H1 (cell line): ENCODE data around the gene FSTL4. TPM values are rescaled to one million over a fixed set of nuclear protein-coding genes. Genes with fewer than 3 reads are reported as not detected.

Source experiments
- CTCF ChIA-PET: fragments of 300-600 bp; sonication (Branson Sonifier 250); formaldehyde crosslinking; loops from one replicate; lab custom pipeline; 2021; ENCODE audit not compliant: partially characterized antibody; lab: Charles Lee
- POLR2A ChIA-PET: fragments of 300-600 bp; sonication (Branson Sonifier 250); formaldehyde crosslinking; loops from one replicate; lab custom pipeline; 2021; ENCODE audit warnings: inconsistent platforms; ENCODE audit not compliant: partially characterized antibody; lab: Charles Lee
- DNase-seq, 2 experiments: peaks; one replicate each; pipeline versions ENCODE4 v3.0.0 to v3.0.0-alpha.2; 2010 to 2022; ENCODE audit warnings: low spot score in 2 of 2, low read depth in 1 of 2, mixed read lengths in 1 of 2
- FAIRE-seq: peaks from 2 replicates; lab custom pipeline; 2011; peaks lifted over from hg19 to GRCh38; lab: Jason Lieb, UNC
- H2AFZ ChIP-seq: 2 replicates; pipeline ENCODE4 v1.8.1; 2012; ENCODE audit warnings: low read length, inconsistent platforms
- H2AK5ac ChIP-seq: 2 replicates; pipeline ENCODE4 v1.6.1; 2013; ENCODE audit warnings: low read depth, low read length
- H2BK120ac ChIP-seq: replicated peaks from 2 replicates; pipeline ENCODE3; 2013; ENCODE audit warnings: low read depth, low read length, inconsistent platforms
- H2BK12ac ChIP-seq: 2 replicates; pipeline ENCODE4 v1.6.1; 2013; ENCODE audit warnings: low read depth, low read length
- H2BK15ac ChIP-seq: 2 replicates; pipeline ENCODE4 v1.6.1; 2013; ENCODE audit warnings: low read length
- H2BK20ac ChIP-seq: 2 replicates; pipeline ENCODE4 v1.6.1; 2013; ENCODE audit warnings: low read length
- H2BK5ac ChIP-seq: 2 replicates; pipeline ENCODE4 v1.6.1; 2013; ENCODE audit warnings: low read depth, low read length
- H3K14ac ChIP-seq: 2 replicates; pipeline ENCODE4 v1.6.1; 2013; ENCODE audit warnings: inconsistent platforms; ENCODE audit not compliant: insufficient read length
- H3K18ac ChIP-seq: 2 replicates; pipeline ENCODE4 v1.6.1; 2013; ENCODE audit warnings: low read length; ENCODE audit errors: extremely low read depth
- H3K23ac ChIP-seq: 2 replicates; pipeline ENCODE4 v1.6.1; 2013; ENCODE audit warnings: inconsistent platforms; ENCODE audit not compliant: insufficient read length
- H3K23me2 ChIP-seq: 2 replicates; pipeline ENCODE4 v1.6.1; 2013; ENCODE audit warnings: low read depth, low read length
- H3K27ac ChIP-seq: 2 replicates; pipeline ENCODE4 v1.6.1; 2011; ENCODE audit warnings: low read depth, low read length, inconsistent platforms
- H3K27me3 ChIP-seq, 4 experiments: replicated peaks in 1 of 4; 1 replicate in 1 of 4; 2 replicates in 3 of 4; pipeline versions ENCODE4 v1.6.1 to v1.8.1; 2011 to 2013; ENCODE audit warnings: low read length in 3 of 4, mild to moderate bottlenecking in 3 of 4, inconsistent platforms in 2 of 4, mixed read lengths in 2 of 4, moderate library complexity in 1 of 4; ENCODE audit not compliant: control insufficient read depth in 3 of 4, insufficient read depth in 3 of 4; ENCODE audit errors: extremely low read depth in 1 of 4
- H3K36me3 ChIP-seq, 4 experiments: 2 replicates each; pipeline versions ENCODE4 v1.6.1 to v1.8.1; 2011 to 2013; ENCODE audit warnings: mild to moderate bottlenecking in 4 of 4, low read length in 3 of 4, moderate library complexity in 2 of 4, control low read depth in 1 of 4, inconsistent platforms in 1 of 4; ENCODE audit not compliant: insufficient read depth in 4 of 4, control insufficient read depth in 2 of 4
- H3K4ac ChIP-seq: replicated peaks from 2 replicates; pipeline ENCODE3; 2013; ENCODE audit warnings: low read length, low read depth, mixed read lengths, inconsistent platforms; ENCODE audit not compliant: insufficient read length
- H3K4me1 ChIP-seq, 4 experiments: replicated peaks in 1 of 4; 1 replicate in 1 of 4; 2 replicates in 3 of 4; pipeline versions ENCODE4 v1.6.1 to v1.8.1; 2011 to 2013; ENCODE audit warnings: low read length in 3 of 4, inconsistent platforms in 2 of 4, mixed read lengths in 1 of 4; ENCODE audit not compliant: insufficient read depth in 4 of 4, control insufficient read depth in 3 of 4
- H3K4me2 ChIP-seq, 2 experiments: 2 replicates each; pipeline versions ENCODE4 v1.6.1 to v1.8.1; 2011 to 2013; ENCODE audit warnings: low read depth in 2 of 2, low read length in 2 of 2, control low read depth in 1 of 2, inconsistent platforms in 1 of 2, mild to moderate bottlenecking in 1 of 2; ENCODE audit not compliant: insufficient read depth in 1 of 2
- H3K4me3 ChIP-seq, 4 experiments: fragments of 200-600, 300-600 bp in 1 of 4; sonication (generic), shearing (Covaris generic), sonication (Bioruptor Twin) in 1 of 4; 2 replicates each; pipeline versions ENCODE4 v1.5.1 to v1.8.1; 2011 to 2016; ENCODE audit warnings: low read length in 4 of 4, low read depth in 3 of 4, control low read depth in 2 of 4, inconsistent platforms in 2 of 4, mild to moderate bottlenecking in 2 of 4, mixed read lengths in 1 of 4, moderate library complexity in 1 of 4; ENCODE audit not compliant: insufficient read depth in 2 of 4; ENCODE audit errors: extremely low read depth in 1 of 4
- H3K56ac ChIP-seq: replicated peaks from 2 replicates; pipeline ENCODE3; 2013; ENCODE audit warnings: low read depth, mild to moderate bottlenecking, mixed read lengths, low read length, inconsistent platforms; ENCODE audit not compliant: insufficient read length
- H3K79me1 ChIP-seq: 2 replicates; pipeline ENCODE4 v1.6.1; 2013; ENCODE audit warnings: low read depth, low read length, control low read depth
- H3K79me2 ChIP-seq, 2 experiments: 2 replicates each; pipeline versions ENCODE4 v1.6.1 to v1.8.1; 2012 to 2013; ENCODE audit warnings: low read length in 2 of 2, mild to moderate bottlenecking in 2 of 2, inconsistent platforms in 1 of 2; ENCODE audit not compliant: insufficient read depth in 2 of 2, control insufficient read depth in 1 of 2
- H3K9ac ChIP-seq, 4 experiments: replicated peaks in 1 of 4; 1 replicate in 1 of 4; 2 replicates in 3 of 4; pipeline versions ENCODE4 v1.6.1 to v1.8.1; 2011 to 2013; ENCODE audit warnings: low read depth in 3 of 4, low read length in 3 of 4, control low read depth in 2 of 4, mild to moderate bottlenecking in 2 of 4, moderate library complexity in 2 of 4, inconsistent platforms in 1 of 4; ENCODE audit errors: extremely low read depth in 1 of 4
- H3K9me3 ChIP-seq, 2 experiments: 2 replicates each; pipeline versions ENCODE4 v1.6.1 to v1.8.1; 2012 to 2013; ENCODE audit warnings: mild to moderate bottlenecking in 2 of 2, moderate library complexity in 2 of 2, control low read depth in 1 of 2, inconsistent platforms in 1 of 2, low read depth in 1 of 2, low read length in 1 of 2, mixed read lengths in 1 of 2; ENCODE audit not compliant: insufficient read depth in 2 of 2
- H4K20me1 ChIP-seq, 2 experiments: replicated peaks in 1 of 2; 2 replicates each; pipeline versions ENCODE3 to v1.8.1; 2011 to 2013; ENCODE audit warnings: inconsistent platforms in 2 of 2, low read length in 2 of 2, mild to moderate bottlenecking in 1 of 2; ENCODE audit not compliant: insufficient read depth in 2 of 2, control insufficient read depth in 1 of 2
- H4K5ac ChIP-seq: 2 replicates; pipeline ENCODE4 v1.6.1; 2013; ENCODE audit warnings: low read length, low read depth, mixed read lengths, inconsistent platforms; ENCODE audit not compliant: insufficient read length
- H4K8ac ChIP-seq: 2 replicates; pipeline ENCODE4 v1.8.0; 2013; ENCODE audit warnings: mild to moderate bottlenecking, moderate library complexity, low read length, inconsistent platforms; ENCODE audit not compliant: insufficient read depth; ENCODE audit errors: extremely low read depth
- H4K91ac ChIP-seq: replicated peaks from 2 replicates; pipeline ENCODE3; 2013; ENCODE audit warnings: low read length, mixed read lengths, inconsistent platforms; ENCODE audit not compliant: insufficient read length
- ATF2 ChIP-seq: IDR thresholded peaks from 2 replicates; pipeline ENCODE4 v1.6.1; 2012; ENCODE audit warnings: low read length, inconsistent platforms
- CEBPB ChIP-seq: IDR thresholded peaks from 2 replicates; pipeline ENCODE4 v1.6.1; 2012; ENCODE audit warnings: low read depth, low read length
- CREB1 ChIP-seq: IDR thresholded peaks from 2 replicates; pipeline ENCODE4 v1.6.1; 2012; ENCODE audit warnings: inconsistent platforms
- EGR1 ChIP-seq: IDR thresholded peaks from 2 replicates; pipeline ENCODE4 v1.6.1; 2011; ENCODE audit warnings: low read depth, low read length, borderline replicate concordance
- GABPA ChIP-seq: IDR thresholded peaks from 2 replicates; pipeline ENCODE4 v1.6.1; 2011; ENCODE audit warnings: mild to moderate bottlenecking, low read length, moderate library complexity, borderline replicate concordance; ENCODE audit not compliant: insufficient read depth
- KDM5A ChIP-seq: fragments of 200-600 bp; IDR thresholded peaks from 2 replicates; pipeline ENCODE4 v1.7.1; 2012; ENCODE audit warnings: mild to moderate bottlenecking, low read length, inconsistent platforms, mixed read lengths
- MAX ChIP-seq: IDR thresholded peaks from 2 replicates; pipeline ENCODE4 v1.6.1; 2012; ENCODE audit warnings: inconsistent platforms
- NRF1 ChIP-seq: IDR thresholded peaks from 2 replicates; pipeline ENCODE4 v1.6.1; 2011; ENCODE audit warnings: mild to moderate bottlenecking, low read depth, low read length, improper control_type of control experiment
- PHF8 ChIP-seq: fragments of 200-600 bp; sonication (generic); conservative IDR thresholded peaks from 2 replicates; pipeline ENCODE4 v1.7.1; 2012; ENCODE audit warnings: low read depth, mild to moderate bottlenecking, inconsistent platforms, low read length, moderate library complexity
- RFX5 ChIP-seq: IDR thresholded peaks from 2 replicates; pipeline ENCODE4 v1.6.1; 2011; ENCODE audit warnings: low read depth, low read length, improper control_type of control experiment, borderline replicate concordance
- SIRT6 ChIP-seq: IDR thresholded peaks from one replicate; pipeline ENCODE4 v1.7.1; 2012; ENCODE audit warnings: low read length, inconsistent platforms
- SUZ12 ChIP-seq: fragments of 200-600 bp; sonication (generic); IDR thresholded peaks from 2 replicates; pipeline ENCODE4 v1.6.1; 2012; ENCODE audit warnings: mild to moderate bottlenecking, inconsistent platforms, low read length, moderate library complexity, mixed read lengths
- YY1 ChIP-seq: IDR thresholded peaks from 2 replicates; pipeline ENCODE4 v1.6.1; 2011; ENCODE audit warnings: low read depth, mild to moderate bottlenecking, low read length
- WGBS, 2 experiments: shearing (Covaris generic) in 1 of 2; methylation state at CpG; one replicate each; pipeline versions ENCODE4 v1.1.6 to v1.1.7; 2013 to 2015; ENCODE audit warnings: low lambda C conversion rate in 2 of 2, mixed read lengths in 2 of 2, inconsistent platforms in 1 of 2, low coverage in 1 of 2, missing lambda C conversion rate in 1 of 2; ENCODE audit not compliant: insufficient replicate concordance in 2 of 2, insufficient coverage in 1 of 2, insufficient read length in 1 of 2; ENCODE audit errors: extremely low coverage in 1 of 2, missing lambda C conversion rate in 1 of 2; 5-methylcytosine and 5-hydroxymethylcytosine counted together
- polyA plus RNA-seq, 7 experiments: library from polyadenylated mRNA; depleted of rRNA in 3 of 7; stranded (reverse) in 5 of 7; unstranded in 2 of 7; fragments of >200 nt in 5 of 7; fragments of 200-250 nt in 2 of 7; gene quantifications; 1 replicate in 5 of 7; 2 replicates in 1 of 7; 4 replicates in 1 of 7; pipeline versions ENCODE4 v1.2.1 to v1.2.3, GENCODE V29; 2011 to 2013; ENCODE audit warnings: missing spikeins in 2 of 7, mixed read lengths in 2 of 7
- total RNA-seq: library from RNA; stranded (reverse); fragmentation: NEBNext Ultra II Directional; extraction: Animal tissue kit (Norgen Biotek cat#: 25700); gene quantifications from 2 replicates; pipeline ENCODE4 v1.2.1, GENCODE V29; 2021

FSTL4 gene
- total and polyA plus RNA-seq, 2 of the 8 experiments (the other 6 are each of a cell fraction or from before 2014, with no cell fraction given), result 3.1 to 4.1 TPM

- 90% methylated on average over 11 of the region's 12 CpGs; no CpG with 5 or more reads in 1 of the 2 experiments for WGBS, 2 experiments
- no peak overlapping the region for H4K5ac ChIP-seq
- H3K4ac ChIP-seq, result no peak overlapping the region
- ChIA-PET CTCF (interaction anchor here (1.6 to 2.0 kb wide), 2 partner anchors 17 to 42 kb away, joined by 10 to 13 read pairs; no protein-coding TSS in a partner anchor), POLR2A (no interaction called here)
- no peak for FAIRE-seq
- H2BK120ac ChIP-seq, result no peak overlapping the region
- H4K8ac ChIP-seq, result no peak overlapping the region
- no peaks in the 10 kb centered on the region for H3K79me1 ChIP-seq
- no peaks in the 10 kb centered on the region for H3K36me3 ChIP-seq
- no peak overlapping the region for H2AFZ ChIP-seq
- no peaks in the 10 kb centered on the region for H3K79me2 ChIP-seq
- H3K23ac ChIP-seq, result no peak overlapping the region
- H4K20me1 ChIP-seq, result no peaks in the 10 kb centered on the region
- no peak overlapping the region for H3K4me2 ChIP-seq
- H2AK5ac ChIP-seq, result 0 out of 2 replicates have a peak overlapping the region, but pooled peaks have one; percentile 11
- no peak overlapping the region for H3K27ac ChIP-seq
- H2BK12ac ChIP-seq, result 0 out of 2 replicates have a peak overlapping the region, but pooled peaks have one; percentile 17
- peak overlapping the region; percentile 6; the same call in 1 of the 2 replicates for H2BK20ac ChIP-seq
- H3K23me2 ChIP-seq, result no peaks in the 10 kb centered on the region
- no peak overlapping the region for H4K91ac ChIP-seq
- peak in 1 of 2 experiments; percentile 39 for DNase-seq
- H2BK15ac ChIP-seq, result no peak overlapping the region
- peaks cover 0 to 8% (median 3%) of the 10 kb centered on the region in 4 experiments; a peak in 6 of 7 replicates for H3K4me1 ChIP-seq
- no peaks in the 10 kb centered on the region for H3K27me3 ChIP-seq
- no peak overlapping the region for H3K14ac ChIP-seq
- H2BK5ac ChIP-seq, result no peak overlapping the region
- no peaks in the 10 kb centered on the region for H3K9me3 ChIP-seq
- H3K18ac ChIP-seq, result no peak overlapping the region
- H3K56ac ChIP-seq, result no peak overlapping the region
- no peak overlapping the region for H3K9ac ChIP-seq
- no peak overlapping the region for H3K4me3 ChIP-seq
- TF ChIP-seq PHF8 (no peak), CREB1 (no peak), ATF2 (no peak), MAX (no peak), GABPA (no peak), NRF1 (no peak), YY1 (no peak), EGR1 (no peak), SIRT6 (no peak), CEBPB (no peak), KDM5A (no peak), SUZ12 (no peak), RFX5 (no peak)
Observed at GRCh38 chr5:133358271-133358670, 254.1 kb downstream of the FSTL4 start.
